Astrocyte of the spinal cord (primary cell): ENCODE data around the gene PLA2G3.
A peak's percentile ranks its signal among the peaks of the same experiment; 100 is the strongest.

Experiments
- DNase-seq: peaks from one replicate; pipeline ENCODE4 v3.0.0; 2011; ENCODE audit warnings: low read depth, low spot score
- H3K4me3 ChIP-seq: 2 replicates; pipeline ENCODE4 v1.5.1; 2011; ENCODE audit warnings: low read depth, mild to moderate bottlenecking, low read length, moderate library complexity
- CTCF ChIP-seq: IDR thresholded peaks from 2 replicates; pipeline ENCODE4 v1.5.1; 2012; ENCODE audit warnings: low read depth, mild to moderate bottlenecking, low read length, inconsistent platforms
- in situ Hi-C: cut with HindIII; loops from 2 replicates; pipeline ENCODE4 v1.10.0; 2017; ENCODE audit warnings: low sequenced_read_pairs

Gene PLA2G3

GRCh38 chr22:31106001-31106571 lies 34.2 kb downstream of the PLA2G3 start:
- TF ChIP-seq CTCF: no peak
- no peak for DNase-seq
- H3K4me3 ChIP-seq: peak overlapping the region; percentile 79
- in situ Hi-C loops: no loop called here

- DNase-seq: no peak
- no peak overlapping the region for H3K4me3 ChIP-seq
- no peak for TF ChIP-seq CTCF
- in situ Hi-C loops: no loop called here
Observed at GRCh38 chr22:31105282-31105929, 34.9 kb downstream of the PLA2G3 start.

GRCh38 chr22:31104869-31105268 lies 35.4 kb downstream of the PLA2G3 start:
- TF ChIP-seq CTCF: peak; percentile 56
- DNase-seq: no peak
- in situ Hi-C loops: no loop called here
- H3K4me3 ChIP-seq: no peak overlapping the region

GRCh38 chr22:31103899-31104694 lies 36.2 kb downstream of the PLA2G3 start:
- no peak for DNase-seq
- no peak overlapping the region for H3K4me3 ChIP-seq
- in situ Hi-C loops: no loop called here
- TF ChIP-seq CTCF: no peak

- in situ Hi-C loops: no loop called here
Observed at GRCh38 chr22:31103111-31103510, 37.2 kb downstream of the PLA2G3 start.

More at GRCh38 chr22:31103111-31103510, 37.2 kb downstream of the PLA2G3 start:
- no peak for DNase-seq
- no peak overlapping the region for H3K4me3 ChIP-seq
- no peak for TF ChIP-seq CTCF
